Suprapubic skin (tissue), 4 donors: ENCODE measurements around the gene CNTN2. TPM values are rescaled to one million over a fixed set of nuclear protein-coding genes. Genes with fewer than 3 reads are reported as not detected.

Experiments used
- DNase-seq, 2 donors: peaks; one replicate each; pipeline ENCODE4 v3.0.0-alpha.2; 2019; ENCODE audit warnings: low spot score in 2 of 2
- H3K27ac ChIP-seq: fragments of 200-600 bp; sonication (generic); one replicate; pipeline ENCODE4 v1.5.1; 2019
- H3K27me3 ChIP-seq: fragments of 200-600 bp; sonication (generic); one replicate; pipeline ENCODE4 v1.5.1; 2019
- H3K36me3 ChIP-seq: fragments of 200-600 bp; sonication (generic); one replicate; pipeline ENCODE4 v1.5.1; 2019
- H3K4me1 ChIP-seq: fragments of 200-600 bp; sonication (generic); one replicate; pipeline ENCODE4 v1.5.1; 2019
- H3K4me3 ChIP-seq: fragments of 200-600 bp; sonication (generic); one replicate; pipeline ENCODE4 v1.5.1; 2019; ENCODE audit warnings: mild to moderate bottlenecking
- H3K9me3 ChIP-seq: fragments of 200-600 bp; sonication (generic); one replicate; pipeline ENCODE4 v1.5.1; 2019
- EP300 ChIP-seq: sonication (generic); formaldehyde crosslinking; IDR thresholded peaks from one replicate; pipeline ENCODE4 v1.6.1; 2017; ENCODE audit warnings: antibody characterized with exemption
- POLR2A ChIP-seq, 2 donors: fragments of 450-650 bp; IDR thresholded peaks; one replicate each; pipeline ENCODE4 v1.6.1; 2017; ENCODE audit warnings: antibody characterized with exemption in 2 of 2, mild to moderate bottlenecking in 2 of 2, moderate library complexity in 2 of 2
- POLR2AphosphoS5 ChIP-seq, 3 donors: sonication (generic); formaldehyde crosslinking; IDR thresholded peaks; one replicate each; pipeline ENCODE4 v1.6.1; 2017; ENCODE audit warnings: antibody characterized with exemption in 3 of 3
- WGBS: methylation state at CpG from one replicate; pipeline ENCODE4 v1.1.5; 2018; 5-methylcytosine and 5-hydroxymethylcytosine counted together
- total RNA-seq, 4 donors: library from RNA; depleted of rRNA; stranded (reverse); fragments of >200 nt; gene quantifications; one replicate each; pipeline ENCODE4 v1.1.0, GENCODE V29; 2016
- TF ChIP-seq, protein P1 (sequence below), 2 donors: fragments of 200-600 bp in 1 of 2; fragments of 450-650 bp in 1 of 2; sonication (generic) in 1 of 2; IDR thresholded peaks; one replicate each; pipeline ENCODE4 v1.5.1; 2016 to 2019; ENCODE audit warnings: antibody characterized with exemption in 2 of 2, mild to moderate bottlenecking in 1 of 2, moderate library complexity in 1 of 2

The CNTN2 gene
- total RNA-seq, 4 donors from 2014 or later = 0.68 to 13.3 (median 1.7) TPM

DNA sequence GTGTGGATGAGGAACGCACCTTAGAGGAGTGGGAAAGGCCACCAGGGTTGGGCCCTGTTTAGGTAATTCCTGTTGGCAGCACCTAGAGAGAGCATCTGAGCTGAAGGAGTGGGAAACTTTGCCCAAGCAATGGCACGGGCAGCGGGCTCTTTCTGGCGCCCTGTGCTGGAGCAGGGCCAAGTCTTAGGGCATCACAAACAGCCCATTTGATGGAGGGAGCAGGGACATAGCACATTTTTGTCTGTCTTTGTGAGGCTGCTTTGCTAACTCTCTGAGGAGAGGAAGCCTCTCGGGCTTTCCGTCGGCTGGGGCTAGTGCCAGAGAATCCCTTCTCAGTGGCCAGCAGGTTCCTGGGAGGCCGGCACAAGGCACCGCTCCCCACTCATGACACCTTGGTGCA, 22.5 kb upstream of the CNTN2 start:
- Histone ChIP-seq H3K27ac (no peak overlapping the region), H3K9me3 (no peaks in the 10 kb centered on the region), H3K36me3 (no peaks in the 10 kb centered on the region), H3K4me3 (no peak overlapping the region), H3K27me3 (peaks cover 7% of the 10 kb centered on the region), H3K4me1 (no peaks in the 10 kb centered on the region)
- no peak for DNase-seq
- TF ChIP-seq POLR2A (IDR thresholded peaks at IDR 0.05) (no peak), POLR2AphosphoS5 (IDR thresholded peaks at IDR 0.05) (no peak), EP300 (no peak)
- TF ChIP-seq, protein P1, sequence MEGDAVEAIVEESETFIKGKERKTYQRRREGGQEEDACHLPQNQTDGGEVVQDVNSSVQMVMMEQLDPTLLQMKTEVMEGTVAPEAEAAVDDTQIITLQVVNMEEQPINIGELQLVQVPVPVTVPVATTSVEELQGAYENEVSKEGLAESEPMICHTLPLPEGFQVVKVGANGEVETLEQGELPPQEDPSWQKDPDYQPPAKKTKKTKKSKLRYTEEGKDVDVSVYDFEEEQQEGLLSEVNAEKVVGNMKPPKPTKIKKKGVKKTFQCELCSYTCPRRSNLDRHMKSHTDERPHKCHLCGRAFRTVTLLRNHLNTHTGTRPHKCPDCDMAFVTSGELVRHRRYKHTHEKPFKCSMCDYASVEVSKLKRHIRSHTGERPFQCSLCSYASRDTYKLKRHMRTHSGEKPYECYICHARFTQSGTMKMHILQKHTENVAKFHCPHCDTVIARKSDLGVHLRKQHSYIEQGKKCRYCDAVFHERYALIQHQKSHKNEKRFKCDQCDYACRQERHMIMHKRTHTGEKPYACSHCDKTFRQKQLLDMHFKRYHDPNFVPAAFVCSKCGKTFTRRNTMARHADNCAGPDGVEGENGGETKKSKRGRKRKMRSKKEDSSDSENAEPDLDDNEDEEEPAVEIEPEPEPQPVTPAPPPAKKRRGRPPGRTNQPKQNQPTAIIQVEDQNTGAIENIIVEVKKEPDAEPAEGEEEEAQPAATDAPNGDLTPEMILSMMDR (IDR thresholded peaks at IDR 0.05) = no peak
- 88% methylated on average over 9 of the region's 9 CpGs for WGBS

DNA sequence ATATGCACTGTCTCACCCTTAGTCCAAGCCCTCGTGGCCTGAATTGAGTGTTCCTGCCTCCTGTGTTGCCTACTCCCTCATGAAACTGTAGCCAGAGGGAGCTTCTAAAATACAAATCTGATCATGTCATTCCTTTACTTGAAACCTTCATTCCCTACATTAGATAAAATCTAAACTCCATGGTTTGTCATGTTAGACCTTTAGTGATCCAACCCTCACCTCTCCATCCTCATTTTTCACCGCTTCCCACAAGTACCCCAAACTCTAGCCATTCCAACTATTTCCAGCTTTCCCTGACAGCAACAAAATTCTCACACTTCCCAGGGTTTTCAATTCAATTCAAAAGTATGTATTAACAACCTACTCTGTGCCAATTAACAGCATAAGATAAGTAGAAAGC, 18.3 kb upstream of the CNTN2 start:
- H3K4me1 ChIP-seq = no peaks in the 10 kb centered on the region
- peaks cover 13% of the 10 kb centered on the region for H3K27me3 ChIP-seq
- 89% methylated on average over 2 of the region's 2 CpGs for WGBS

DNA sequence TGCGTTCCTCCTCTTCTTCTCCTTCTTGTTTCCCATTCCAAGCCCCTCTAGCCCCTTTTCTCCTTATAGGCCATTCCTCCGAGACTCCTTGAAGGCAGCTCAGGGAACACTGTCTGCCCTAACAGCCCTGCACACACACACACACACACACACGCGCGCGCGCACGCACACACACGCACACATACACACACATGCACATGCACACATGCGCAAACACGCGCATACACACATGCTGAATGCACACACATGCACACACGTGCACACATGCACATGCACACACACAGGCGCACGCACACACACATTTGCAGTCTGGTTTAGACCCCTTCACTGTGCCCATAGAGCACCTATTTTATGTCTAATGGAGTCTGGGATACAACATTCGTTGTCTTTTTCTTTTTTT, 17.8 kb upstream of the CNTN2 start:
- H3K27me3 ChIP-seq = peaks cover 13% of the 10 kb centered on the region
- H3K4me1 ChIP-seq = no peaks in the 10 kb centered on the region
- H3K27ac ChIP-seq = no peak overlapping the region
- no peak for DNase-seq
- H3K4me3 ChIP-seq = no peak overlapping the region
- no peaks in the 10 kb centered on the region for H3K36me3 ChIP-seq
- no peaks in the 10 kb centered on the region for H3K9me3 ChIP-seq
- WGBS = 83% methylated on average over 16 of the region's 16 CpGs
- TF ChIP-seq POLR2A (IDR thresholded peaks at IDR 0.05) (no peak), EP300 (no peak), POLR2AphosphoS5 (IDR thresholded peaks at IDR 0.05) (no peak)
- TF ChIP-seq, protein P1 (IDR thresholded peaks at IDR 0.05) = no peak

More for the DNA sequence above, 18.3 kb upstream of the CNTN2 start:
- Histone ChIP-seq H3K4me3 (no peak overlapping the region), H3K36me3 (no peaks in the 10 kb centered on the region), H3K9me3 (no peaks in the 10 kb centered on the region), H3K27ac (no peak overlapping the region)
- TF ChIP-seq POLR2A (IDR thresholded peaks at IDR 0.05) = no peak
- no peak for TF ChIP-seq EP300
- TF ChIP-seq, protein P1 (IDR thresholded peaks at IDR 0.05) = no peak
- TF ChIP-seq POLR2AphosphoS5 (IDR thresholded peaks at IDR 0.05) = no peak
- no peak for DNase-seq

DNA sequence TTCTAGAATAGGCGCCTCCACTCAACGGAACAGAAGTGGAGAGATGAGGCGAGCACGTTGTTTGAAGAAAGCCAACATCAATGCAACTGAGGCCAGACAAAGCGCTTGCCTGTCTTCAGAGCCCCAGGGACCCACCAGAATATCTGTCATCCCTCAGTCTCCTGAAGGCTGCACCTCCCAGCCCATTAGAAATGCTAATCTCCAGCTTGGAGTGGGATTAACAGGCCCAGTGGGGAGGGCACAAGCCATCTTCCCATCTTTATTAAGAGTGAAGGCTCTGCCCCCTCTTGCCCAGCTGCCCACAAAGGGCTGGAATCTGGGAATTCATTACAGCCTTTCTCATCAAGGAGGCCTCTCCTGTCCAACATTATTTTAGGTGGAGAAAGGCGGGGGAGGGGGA, 16.8 kb upstream of the CNTN2 start:
- no peak overlapping the region for H3K27ac ChIP-seq
- no peaks in the 10 kb centered on the region for H3K9me3 ChIP-seq
- peaks cover 16% of the 10 kb centered on the region for H3K27me3 ChIP-seq
- no peak for DNase-seq
- H3K36me3 ChIP-seq = no peaks in the 10 kb centered on the region
- H3K4me3 ChIP-seq = no peak overlapping the region
- 73% methylated on average over 6 of the region's 6 CpGs for WGBS
- no peak for TF ChIP-seq POLR2AphosphoS5 (IDR thresholded peaks at IDR 0.05)
- TF ChIP-seq, protein P1 (IDR thresholded peaks at IDR 0.05) = no peak
- TF ChIP-seq POLR2A (IDR thresholded peaks at IDR 0.05) = no peak
- TF ChIP-seq EP300 = no peak
- no peaks in the 10 kb centered on the region for H3K4me1 ChIP-seq

DNA sequence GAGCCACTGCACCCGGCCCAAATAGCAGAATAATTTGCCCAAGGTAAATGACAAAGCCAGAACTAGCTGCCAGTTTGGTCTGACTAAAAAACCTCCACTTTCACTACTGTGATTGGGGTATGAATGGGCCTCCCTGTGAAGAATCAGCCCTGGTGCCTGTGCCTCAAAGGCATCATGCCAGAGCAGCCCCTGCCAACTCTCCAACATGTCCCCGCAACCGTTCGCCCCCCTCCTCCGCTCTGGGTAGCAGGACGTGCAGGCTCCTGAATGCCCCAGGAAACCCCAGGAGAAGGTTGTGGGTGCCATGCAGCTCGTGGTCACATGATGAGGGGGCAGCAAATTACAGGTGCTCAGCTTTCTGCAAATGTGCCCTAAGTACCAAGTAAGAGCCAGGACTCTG, 14.6 kb upstream of the CNTN2 start:
- Histone ChIP-seq H3K9me3 (no peaks in the 10 kb centered on the region), H3K4me1 (no peaks in the 10 kb centered on the region), H3K27me3 (peaks cover 23% of the 10 kb centered on the region), H3K4me3 (no peak overlapping the region), H3K36me3 (no peaks in the 10 kb centered on the region), H3K27ac (no peak overlapping the region)
- TF ChIP-seq EP300 (no peak), POLR2A (IDR thresholded peaks at IDR 0.05) (no peak), POLR2AphosphoS5 (IDR thresholded peaks at IDR 0.05) (no peak)
- TF ChIP-seq, protein P1 (IDR thresholded peaks at IDR 0.05) = no peak
- 67% methylated on average over 5 of the region's 7 CpGs for WGBS
- no peak for DNase-seq
